IMR-90 (cell line): ENCODE results near the gene PCNX2. TPM values are rescaled to one million over a fixed set of nuclear protein-coding genes. Genes with fewer than 3 reads are reported as not detected.

ENCODE experiments used
- ATAC-seq: fragments of 200-7000 bp; cut with Tn5 transposase; 2 replicates; pipeline ENCODE4 v1.9.1; 2020; ENCODE audit warnings: low read depth, mild to moderate bottlenecking, moderate library complexity
- BruUV-seq: library from RNA; stranded (reverse); fragments of 400-500 nt; replicated peaks from 2 replicates; lab custom pipeline; 2021; lab: Mats Ljungman, UMichigan
- CTCF ChIA-PET: fragments of 300-600 bp; formaldehyde crosslinking; extraction: SDS; loops from one replicate; lab custom pipeline; 2021; ENCODE audit warnings: antibody characterized with exemption; lab: Yijun Ruan, JAX
- POLR2A ChIA-PET: fragments of 300-600 bp; sonication (Branson Sonifier 250); formaldehyde crosslinking; loops from one replicate; lab custom pipeline; 2022; ENCODE audit warnings: antibody characterized with exemption; ENCODE audit not compliant: unreplicated experiment; lab: Charles Lee
- DNase-seq: peaks from one replicate; pipeline ENCODE4 v3.0.0; 2013
- H2AFZ ChIP-seq: replicated peaks from 2 replicates; pipeline ENCODE3; 2013; ENCODE audit warnings: low read length, mild to moderate bottlenecking; ENCODE audit not compliant: poor library complexity
- H2AK5ac ChIP-seq: 2 replicates; pipeline ENCODE4 v1.6.1; 2013; ENCODE audit warnings: low read depth, low read length, inconsistent platforms
- H2AK9ac ChIP-seq: replicated peaks from 2 replicates; pipeline ENCODE3; 2013; ENCODE audit warnings: mild to moderate bottlenecking, low read depth, low read length, moderate library complexity; ENCODE audit not compliant: poor library complexity
- H2BK120ac ChIP-seq: 2 replicates; pipeline ENCODE4 v1.6.1; 2013; ENCODE audit warnings: low read depth, low read length, inconsistent platforms
- H2BK15ac ChIP-seq: 3 replicates; pipeline ENCODE4 v1.6.1; 2013; ENCODE audit warnings: low read depth, low read length, inconsistent platforms
- H2BK20ac ChIP-seq: 2 replicates; pipeline ENCODE4 v1.6.1; 2013; ENCODE audit warnings: low read depth, mild to moderate bottlenecking, inconsistent platforms, low read length, moderate library complexity
- H2BK5ac ChIP-seq: 2 replicates; pipeline ENCODE4 v1.6.1; 2013; ENCODE audit warnings: mild to moderate bottlenecking, low read depth, low read length, inconsistent platforms; ENCODE audit not compliant: poor library complexity, severe bottlenecking
- H3K14ac ChIP-seq: replicated peaks from 2 replicates; pipeline ENCODE4 v1.6.1; 2013; ENCODE audit warnings: low read depth, low read length, inconsistent platforms
- H3K18ac ChIP-seq: 2 replicates; pipeline ENCODE4 v1.6.1; 2013; ENCODE audit warnings: low read depth, low read length, control low read depth
- H3K23ac ChIP-seq: 2 replicates; pipeline ENCODE4 v1.6.1; 2013; ENCODE audit warnings: low read depth, low read length, inconsistent platforms
- H3K27ac ChIP-seq: 2 replicates; pipeline ENCODE4 v1.5.1; 2013; ENCODE audit warnings: mild to moderate bottlenecking, control low read depth, low read length; ENCODE audit not compliant: insufficient read depth
- H3K27me3 ChIP-seq: 2 replicates; pipeline ENCODE4 v1.6.1; 2013; ENCODE audit warnings: low read length; ENCODE audit not compliant: control insufficient read depth, insufficient read depth
- H3K36me3 ChIP-seq: 2 replicates; pipeline ENCODE4 v1.6.1; 2013; ENCODE audit warnings: low read length, mixed read lengths; ENCODE audit not compliant: control insufficient read depth, insufficient read depth
- H3K4ac ChIP-seq: 2 replicates; pipeline ENCODE4 v1.6.1; 2013; ENCODE audit warnings: low read depth, low read length, inconsistent platforms
- H3K4me1 ChIP-seq: 2 replicates; pipeline ENCODE4 v1.6.1; 2013; ENCODE audit warnings: low read length, mixed read lengths; ENCODE audit not compliant: control insufficient read depth, insufficient read depth
- H3K4me2 ChIP-seq: 2 replicates; pipeline ENCODE4 v1.6.1; 2013; ENCODE audit warnings: low read depth, mild to moderate bottlenecking, control low read depth, low read length, moderate library complexity
- H3K4me3 ChIP-seq: 2 replicates; pipeline ENCODE4 v1.5.1; 2013; ENCODE audit warnings: low read depth, mild to moderate bottlenecking, control low read depth, low read length, moderate library complexity; ENCODE audit not compliant: insufficient read depth
- H3K56ac ChIP-seq: 2 replicates; pipeline ENCODE4 v1.6.1; 2013; ENCODE audit warnings: low read length, inconsistent platforms; ENCODE audit not compliant: insufficient read depth; ENCODE audit errors: extremely low read depth
- H3K79me1 ChIP-seq, 2 experiments: 2 replicates each; pipeline ENCODE4 v1.6.1; 2013; ENCODE audit warnings: low read length in 2 of 2, inconsistent platforms in 1 of 2, low read depth in 1 of 2
- H3K9ac ChIP-seq: 2 replicates; pipeline ENCODE4 v1.6.1; 2013; ENCODE audit warnings: low read depth, low read length, control low read depth
- H3K9me1 ChIP-seq: 2 replicates; pipeline ENCODE4 v1.6.1; 2013; ENCODE audit warnings: low read length, inconsistent platforms; ENCODE audit not compliant: insufficient read depth
- H3K9me3 ChIP-seq: 2 replicates; pipeline ENCODE4 v1.6.1; 2013; ENCODE audit warnings: low read length; ENCODE audit not compliant: control insufficient read depth, insufficient read depth
- H4K20me1 ChIP-seq: 2 replicates; pipeline ENCODE4 v1.6.1; 2013; ENCODE audit warnings: low read length, inconsistent platforms; ENCODE audit not compliant: insufficient read depth
- H4K5ac ChIP-seq: 2 replicates; pipeline ENCODE4 v1.6.1; 2013; ENCODE audit warnings: mild to moderate bottlenecking, low read depth, low read length, control low read depth
- H4K8ac ChIP-seq, 2 experiments: 2 replicates each; pipeline ENCODE4 v1.6.1; 2013; ENCODE audit warnings: low read depth in 2 of 2, low read length in 2 of 2, control low read depth in 1 of 2, inconsistent platforms in 1 of 2
- H4K91ac ChIP-seq: 2 replicates; pipeline ENCODE4 v1.6.1; 2013; ENCODE audit warnings: low read depth, low read length, inconsistent platforms; ENCODE audit not compliant: insufficient read depth
- CEBPB ChIP-seq: IDR thresholded peaks from 2 replicates; pipeline ENCODE4 v1.6.1; 2012; ENCODE audit warnings: low read depth, low read length, improper control_type of control experiment
- NFE2L2 ChIP-seq: fragments of 150-350 bp; IDR thresholded peaks from 2 replicates; pipeline ENCODE4 v1.6.1; 2016; ENCODE audit warnings: low read depth, mild to moderate bottlenecking, low read length
- RAD21 ChIP-seq: IDR thresholded peaks from 2 replicates; pipeline ENCODE4 v1.6.1; 2012; ENCODE audit warnings: low read length, improper control_type of control experiment
- RCOR1 ChIP-seq: IDR thresholded peaks from 2 replicates; pipeline ENCODE4 v1.6.1; 2012; ENCODE audit warnings: mild to moderate bottlenecking, low read length, improper control_type of control experiment; ENCODE audit not compliant: insufficient replicate concordance
- WGBS, 2 experiments: methylation state at CpG; one replicate each; pipeline versions ENCODE4 v1.1.5 to v1.1.7; 2013; ENCODE audit warnings: missing lambda C conversion rate in 2 of 2; ENCODE audit not compliant: insufficient read length in 1 of 2; ENCODE audit errors: extremely low coverage in 2 of 2; 5-methylcytosine and 5-hydroxymethylcytosine counted together
- dilution Hi-C: fragments of 300-500 bp; cut with HindIII; formaldehyde crosslinking; loops from one replicate; pipeline ENCODE4 v1.14.3; 2018; ENCODE audit warnings: low sequenced_read_pairs; ENCODE audit not compliant: unreplicated experiment
- in situ Hi-C: fragments of 300-500 bp; cut with MboI; formaldehyde crosslinking; loops from 3 replicates; pipeline ENCODE4 v1.14.3; 2019; ENCODE audit warnings: low sequenced_read_pairs, inconsistent platforms, mixed read lengths
- intact Hi-C: fragments of 100-400 bp; cut with micrococcal nuclease; formaldehyde crosslinking; loops from 2 replicates; pipeline ENCODE4 v1.10.0; 2022
- polyA plus RNA-seq, 3 experiments: library from polyadenylated mRNA; depleted of rRNA; stranded (reverse); fragments of >200 nt; gene quantifications; 2 replicates each; pipeline ENCODE4 v1.2.3, GENCODE V29; 2012; ENCODE audit warnings: low replicate concordance in 1 of 3
- total RNA-seq: library from RNA; depleted of rRNA; stranded (reverse); fragments of >200 nt; gene quantifications from 2 replicates; pipeline ENCODE4 v1.2.3, GENCODE V29; 2012
- TF ChIP-seq, protein P1 (sequence below): fragments of 150-350 bp; IDR thresholded peaks from 2 replicates; pipeline ENCODE4 v1.6.1; 2017; ENCODE audit warnings: mild to moderate bottlenecking, antibody characterized with exemption, low read length, low read depth

PCNX2 gene
- total and polyA plus RNA-seq, 2 of the 4 experiments (the other 2 are of a cell fraction): 15.9 to 22.6 TPM

DNA sequence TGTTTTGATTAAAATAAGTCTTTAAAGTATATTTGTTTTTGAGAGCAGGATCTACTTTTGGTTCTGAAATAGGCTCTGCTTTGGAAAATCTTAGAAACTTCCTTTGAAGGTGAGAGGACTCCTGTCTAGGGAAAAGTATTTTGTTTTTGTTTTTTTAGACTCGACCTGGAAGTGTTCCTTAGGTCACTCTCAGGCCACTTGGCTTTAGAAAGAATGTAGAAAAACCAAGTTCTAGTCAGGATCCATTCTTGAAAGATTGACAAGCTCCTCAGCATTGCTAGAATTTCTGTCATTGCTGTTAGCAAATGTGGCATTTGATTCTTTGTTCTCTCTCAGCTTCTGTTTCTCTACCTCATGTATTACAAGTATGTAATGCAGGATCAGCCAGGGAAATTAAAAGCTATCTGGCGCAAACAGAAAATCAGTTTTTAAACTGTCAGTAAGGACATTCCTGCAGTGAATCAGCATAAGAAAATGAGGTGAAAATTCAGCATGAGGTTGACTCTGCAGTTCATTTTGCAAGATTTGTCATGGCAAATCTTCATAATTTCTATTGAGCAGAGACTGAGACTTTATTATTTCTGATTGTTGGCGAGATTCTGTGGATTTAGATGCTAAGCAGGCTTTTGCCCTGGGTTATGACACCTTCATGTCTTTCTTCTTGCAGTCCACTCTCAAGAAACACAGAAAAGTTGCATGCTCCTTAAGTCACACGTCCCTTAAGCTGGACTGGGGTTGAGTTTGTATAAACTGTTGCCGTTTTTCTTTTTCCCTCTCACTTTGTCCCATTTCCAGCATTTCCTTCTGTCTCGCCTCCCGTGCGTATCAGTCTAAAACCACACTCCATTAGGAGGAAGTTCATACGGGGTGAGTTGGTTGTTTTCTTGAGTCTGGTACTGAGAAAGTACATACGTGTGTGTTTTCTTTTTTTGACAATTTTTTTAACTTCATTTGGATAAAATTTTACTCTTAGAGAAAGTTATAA is 332.5 kb downstream of the PCNX2 start:
- WGBS, 2 experiments: 33% methylated on average over 1 of the region's 10 CpGs; no CpG with 5 or more reads in 1 of the 2 experiments
- Histone ChIP-seq H2AFZ (peak overlapping the region; percentile 52), H2BK5ac (peak overlapping the region; percentile 74), H3K27ac (peak overlapping the region; percentile 79; the same call in 1 of the 2 replicates), H4K5ac (peak overlapping the region; percentile 88), H2BK120ac (0 out of 2 replicates have a peak overlapping the region, but pooled peaks have one; percentile 4), H3K56ac (peak overlapping the region; percentile 14; the same call in 1 of the 2 replicates), H4K20me1 (no peaks in the 10 kb centered on the region), H3K9ac (peak overlapping the region; percentile 75), H3K4me1 (peaks cover 7% of the 10 kb centered on the region), H3K14ac (peak overlapping the region; percentile 15), H4K8ac (peak overlapping the region in 1 of 2 experiments; percentile 22; a peak in 2 of 4 replicates), H2BK15ac (peak overlapping the region; percentile 3; the same call in 1 of the 3 replicates), H3K9me1 (no peaks in the 10 kb centered on the region), H3K4ac (peak overlapping the region; percentile 2), H4K91ac (0 out of 2 replicates have a peak overlapping the region, but pooled peaks have one; percentile 5), H3K4me3 (peak overlapping the region; percentile 17; the same call in 1 of the 2 replicates), H3K79me1 (0 out of 4 replicates have a peak, but pooled peaks cover 0 to 4% of the 10 kb centered on the region in 2 experiments), H2AK9ac (peak overlapping the region; percentile 81), H3K27me3 (no peaks in the 10 kb centered on the region), H3K9me3 (peaks cover 5% of the 10 kb centered on the region), H3K23ac (peak overlapping the region; percentile 34; the same call in 1 of the 2 replicates), H3K4me2 (peak overlapping the region; percentile 83), H2AK5ac (no peak overlapping the region), H3K18ac (peak overlapping the region; percentile 84), H3K36me3 (peaks cover 13% of the 10 kb centered on the region; the same call in 1 of the 2 replicates), H2BK20ac (no peak overlapping the region)
- no TSS peak for BruUV-seq
- POLR2A ChIA-PET: no interaction called here
- CTCF ChIA-PET: interaction anchor here (1.0 kb wide), 1 partner anchor 10 kb away, joined by 3 read pairs; no protein-coding TSS in a partner anchor
- intact Hi-C loops: no loop called here
- dilution Hi-C loops: no loop called here
- in situ Hi-C loops: no loop called here
- ATAC-seq (peak; percentile 77), DNase-seq (peak; percentile 62)
- TF ChIP-seq RAD21: no peak
- TF ChIP-seq RCOR1: no peak
- no peak for TF ChIP-seq NFE2L2
- TF ChIP-seq, protein P1, sequence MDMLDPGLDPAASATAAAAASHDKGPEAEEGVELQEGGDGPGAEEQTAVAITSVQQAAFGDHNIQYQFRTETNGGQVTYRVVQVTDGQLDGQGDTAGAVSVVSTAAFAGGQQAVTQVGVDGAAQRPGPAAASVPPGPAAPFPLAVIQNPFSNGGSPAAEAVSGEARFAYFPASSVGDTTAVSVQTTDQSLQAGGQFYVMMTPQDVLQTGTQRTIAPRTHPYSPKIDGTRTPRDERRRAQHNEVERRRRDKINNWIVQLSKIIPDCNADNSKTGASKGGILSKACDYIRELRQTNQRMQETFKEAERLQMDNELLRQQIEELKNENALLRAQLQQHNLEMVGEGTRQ: no peak
- no peak for TF ChIP-seq CEBPB
